IMR-90 (cell line): ENCODE data around the gene GNAO1. TPM values are rescaled to one million over a fixed set of nuclear protein-coding genes. Genes with fewer than 3 reads are reported as not detected.

Experiments
- ATAC-seq: fragments of 200-7000 bp; cut with Tn5 transposase; 2 replicates; pipeline ENCODE4 v1.9.1; 2020; ENCODE audit warnings: low read depth, mild to moderate bottlenecking, moderate library complexity
- BruUV-seq: library from RNA; stranded (reverse); fragments of 400-500 nt; replicated peaks from 2 replicates; lab custom pipeline; 2021; lab: Mats Ljungman, UMichigan
- CTCF ChIA-PET: fragments of 300-600 bp; formaldehyde crosslinking; extraction: SDS; loops from one replicate; lab custom pipeline; 2021; ENCODE audit warnings: antibody characterized with exemption; lab: Yijun Ruan, JAX
- POLR2A ChIA-PET: fragments of 300-600 bp; sonication (Branson Sonifier 250); formaldehyde crosslinking; loops from one replicate; lab custom pipeline; 2022; ENCODE audit warnings: antibody characterized with exemption; ENCODE audit not compliant: unreplicated experiment; lab: Charles Lee
- DNase-seq: peaks from one replicate; pipeline ENCODE4 v3.0.0; 2013
- H2AFZ ChIP-seq: replicated peaks from 2 replicates; pipeline ENCODE3; 2013; ENCODE audit warnings: low read length, mild to moderate bottlenecking; ENCODE audit not compliant: poor library complexity
- H2AK5ac ChIP-seq: 2 replicates; pipeline ENCODE4 v1.6.1; 2013; ENCODE audit warnings: low read depth, low read length, inconsistent platforms
- H2AK9ac ChIP-seq: replicated peaks from 2 replicates; pipeline ENCODE3; 2013; ENCODE audit warnings: mild to moderate bottlenecking, low read depth, low read length, moderate library complexity; ENCODE audit not compliant: poor library complexity
- H2BK120ac ChIP-seq: 2 replicates; pipeline ENCODE4 v1.6.1; 2013; ENCODE audit warnings: low read depth, low read length, inconsistent platforms
- H2BK15ac ChIP-seq: 3 replicates; pipeline ENCODE4 v1.6.1; 2013; ENCODE audit warnings: low read depth, low read length, inconsistent platforms
- H2BK20ac ChIP-seq: 2 replicates; pipeline ENCODE4 v1.6.1; 2013; ENCODE audit warnings: low read depth, mild to moderate bottlenecking, inconsistent platforms, low read length, moderate library complexity
- H2BK5ac ChIP-seq: 2 replicates; pipeline ENCODE4 v1.6.1; 2013; ENCODE audit warnings: mild to moderate bottlenecking, low read depth, low read length, inconsistent platforms; ENCODE audit not compliant: poor library complexity, severe bottlenecking
- H3K14ac ChIP-seq: replicated peaks from 2 replicates; pipeline ENCODE4 v1.6.1; 2013; ENCODE audit warnings: low read depth, low read length, inconsistent platforms
- H3K18ac ChIP-seq: 2 replicates; pipeline ENCODE4 v1.6.1; 2013; ENCODE audit warnings: low read depth, low read length, control low read depth
- H3K23ac ChIP-seq: 2 replicates; pipeline ENCODE4 v1.6.1; 2013; ENCODE audit warnings: low read depth, low read length, inconsistent platforms
- H3K27ac ChIP-seq: 2 replicates; pipeline ENCODE4 v1.5.1; 2013; ENCODE audit warnings: mild to moderate bottlenecking, control low read depth, low read length; ENCODE audit not compliant: insufficient read depth
- H3K27me3 ChIP-seq: 2 replicates; pipeline ENCODE4 v1.6.1; 2013; ENCODE audit warnings: low read length; ENCODE audit not compliant: control insufficient read depth, insufficient read depth
- H3K36me3 ChIP-seq: 2 replicates; pipeline ENCODE4 v1.6.1; 2013; ENCODE audit warnings: low read length, mixed read lengths; ENCODE audit not compliant: control insufficient read depth, insufficient read depth
- H3K4ac ChIP-seq: 2 replicates; pipeline ENCODE4 v1.6.1; 2013; ENCODE audit warnings: low read depth, low read length, inconsistent platforms
- H3K4me1 ChIP-seq: 2 replicates; pipeline ENCODE4 v1.6.1; 2013; ENCODE audit warnings: low read length, mixed read lengths; ENCODE audit not compliant: control insufficient read depth, insufficient read depth
- H3K4me2 ChIP-seq: 2 replicates; pipeline ENCODE4 v1.6.1; 2013; ENCODE audit warnings: low read depth, mild to moderate bottlenecking, control low read depth, low read length, moderate library complexity
- H3K4me3 ChIP-seq: 2 replicates; pipeline ENCODE4 v1.5.1; 2013; ENCODE audit warnings: low read depth, mild to moderate bottlenecking, control low read depth, low read length, moderate library complexity; ENCODE audit not compliant: insufficient read depth
- H3K56ac ChIP-seq: 2 replicates; pipeline ENCODE4 v1.6.1; 2013; ENCODE audit warnings: low read length, inconsistent platforms; ENCODE audit not compliant: insufficient read depth; ENCODE audit errors: extremely low read depth
- H3K79me1 ChIP-seq, 2 experiments: 2 replicates each; pipeline ENCODE4 v1.6.1; 2013; ENCODE audit warnings: low read length in 2 of 2, inconsistent platforms in 1 of 2, low read depth in 1 of 2
- H3K9ac ChIP-seq: 2 replicates; pipeline ENCODE4 v1.6.1; 2013; ENCODE audit warnings: low read depth, low read length, control low read depth
- H3K9me1 ChIP-seq: 2 replicates; pipeline ENCODE4 v1.6.1; 2013; ENCODE audit warnings: low read length, inconsistent platforms; ENCODE audit not compliant: insufficient read depth
- H3K9me3 ChIP-seq: 2 replicates; pipeline ENCODE4 v1.6.1; 2013; ENCODE audit warnings: low read length; ENCODE audit not compliant: control insufficient read depth, insufficient read depth
- H4K20me1 ChIP-seq: 2 replicates; pipeline ENCODE4 v1.6.1; 2013; ENCODE audit warnings: low read length, inconsistent platforms; ENCODE audit not compliant: insufficient read depth
- H4K5ac ChIP-seq: 2 replicates; pipeline ENCODE4 v1.6.1; 2013; ENCODE audit warnings: mild to moderate bottlenecking, low read depth, low read length, control low read depth
- H4K8ac ChIP-seq, 2 experiments: 2 replicates each; pipeline ENCODE4 v1.6.1; 2013; ENCODE audit warnings: low read depth in 2 of 2, low read length in 2 of 2, control low read depth in 1 of 2, inconsistent platforms in 1 of 2
- H4K91ac ChIP-seq: 2 replicates; pipeline ENCODE4 v1.6.1; 2013; ENCODE audit warnings: low read depth, low read length, inconsistent platforms; ENCODE audit not compliant: insufficient read depth
- BHLHE40 ChIP-seq: fragments of 150-350 bp; IDR thresholded peaks from 2 replicates; pipeline ENCODE4 v1.6.1; 2016; ENCODE audit warnings: mild to moderate bottlenecking, low read depth, low read length
- CEBPB ChIP-seq: IDR thresholded peaks from 2 replicates; pipeline ENCODE4 v1.6.1; 2012; ENCODE audit warnings: low read depth, low read length, improper control_type of control experiment
- CHD1 ChIP-seq: IDR thresholded peaks from 2 replicates; pipeline ENCODE4 v1.6.1; 2012; ENCODE audit warnings: low read depth, low read length, improper control_type of control experiment
- MAFK ChIP-seq: IDR thresholded peaks from 2 replicates; pipeline ENCODE4 v1.6.1; 2012; ENCODE audit warnings: low read depth, low read length, improper control_type of control experiment
- MXI1 ChIP-seq: IDR thresholded peaks from 2 replicates; pipeline ENCODE4 v1.6.1; 2012; ENCODE audit warnings: low read depth, mild to moderate bottlenecking, low read length, moderate library complexity, borderline replicate concordance
- NFE2L2 ChIP-seq: fragments of 150-350 bp; IDR thresholded peaks from 2 replicates; pipeline ENCODE4 v1.6.1; 2016; ENCODE audit warnings: low read depth, mild to moderate bottlenecking, low read length
- POLR2A ChIP-seq: IDR thresholded peaks from 2 replicates; pipeline ENCODE4 v1.6.1; 2012; ENCODE audit warnings: mild to moderate bottlenecking, low read depth, low read length
- RFX5 ChIP-seq: IDR thresholded peaks from 2 replicates; pipeline ENCODE4 v1.8.0; 2012; ENCODE audit warnings: low read depth, mild to moderate bottlenecking, low read length, moderate library complexity
- dilution Hi-C: fragments of 300-500 bp; cut with HindIII; formaldehyde crosslinking; loops from one replicate; pipeline ENCODE4 v1.14.3; 2018; ENCODE audit warnings: low sequenced_read_pairs; ENCODE audit not compliant: unreplicated experiment
- in situ Hi-C: fragments of 300-500 bp; cut with MboI; formaldehyde crosslinking; loops from 3 replicates; pipeline ENCODE4 v1.14.3; 2019; ENCODE audit warnings: low sequenced_read_pairs, inconsistent platforms, mixed read lengths
- intact Hi-C: fragments of 100-400 bp; cut with micrococcal nuclease; formaldehyde crosslinking; loops from 2 replicates; pipeline ENCODE4 v1.10.0; 2022
- polyA plus RNA-seq, 3 experiments: library from polyadenylated mRNA; depleted of rRNA; stranded (reverse); fragments of >200 nt; gene quantifications; 2 replicates each; pipeline ENCODE4 v1.2.3, GENCODE V29; 2012; ENCODE audit warnings: low replicate concordance in 1 of 3
- total RNA-seq: library from RNA; depleted of rRNA; stranded (reverse); fragments of >200 nt; gene quantifications from 2 replicates; pipeline ENCODE4 v1.2.3, GENCODE V29; 2012
- TF ChIP-seq, protein P1 (sequence below): conservative IDR thresholded peaks from 2 replicates; pipeline ENCODE4 v1.5.1; 2012; ENCODE audit warnings: mild to moderate bottlenecking, low read depth, low read length, improper control_type of control experiment
- TF ChIP-seq, protein P2 (sequence below): fragments of 150-350 bp; IDR thresholded peaks from 2 replicates; pipeline ENCODE4 v1.6.1; 2017; ENCODE audit warnings: mild to moderate bottlenecking, antibody characterized with exemption, low read length, low read depth

The GNAO1 gene
- total and polyA plus RNA-seq, 2 of the 4 experiments (the other 2 are of a cell fraction), result under 0.01 to 0.07 TPM

DNA sequence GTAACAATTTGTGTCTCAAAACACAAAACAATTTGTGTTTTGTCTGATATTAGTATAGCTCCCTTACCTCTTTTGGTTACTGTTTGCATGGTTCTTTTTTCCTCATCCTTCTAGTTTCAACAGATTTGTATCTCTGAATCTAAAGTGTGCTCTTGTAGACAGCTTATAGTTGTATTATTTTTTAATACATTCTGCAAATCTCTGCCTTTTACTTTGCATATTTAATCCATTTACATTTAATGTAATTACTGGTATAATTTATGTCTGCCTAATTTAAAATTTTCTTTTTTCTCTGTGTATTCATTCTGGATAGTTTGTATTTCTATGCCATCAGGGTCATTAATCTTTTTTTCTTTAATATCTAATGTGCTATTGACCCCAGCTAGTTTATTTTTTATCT, 9.9 kb upstream of the GNAO1 start:
- POLR2A ChIA-PET, result no interaction called here
- intact Hi-C loops, result no loop called here

More for the DNA sequence above, 9.9 kb upstream of the GNAO1 start:
- no peaks in the 10 kb centered on the region for H3K9me1 ChIP-seq
- BruUV-seq, result no TSS peak
- no peaks in the 10 kb centered on the region for H3K36me3 ChIP-seq
- no peaks in the 10 kb centered on the region for H3K79me1 ChIP-seq
- no peak for ATAC-seq
- H3K27ac ChIP-seq, result no peak overlapping the region
- TF ChIP-seq CEBPB, result no peak
- no peak for TF ChIP-seq MAFK
- TF ChIP-seq RFX5, result no peak
- TF ChIP-seq, protein P1, sequence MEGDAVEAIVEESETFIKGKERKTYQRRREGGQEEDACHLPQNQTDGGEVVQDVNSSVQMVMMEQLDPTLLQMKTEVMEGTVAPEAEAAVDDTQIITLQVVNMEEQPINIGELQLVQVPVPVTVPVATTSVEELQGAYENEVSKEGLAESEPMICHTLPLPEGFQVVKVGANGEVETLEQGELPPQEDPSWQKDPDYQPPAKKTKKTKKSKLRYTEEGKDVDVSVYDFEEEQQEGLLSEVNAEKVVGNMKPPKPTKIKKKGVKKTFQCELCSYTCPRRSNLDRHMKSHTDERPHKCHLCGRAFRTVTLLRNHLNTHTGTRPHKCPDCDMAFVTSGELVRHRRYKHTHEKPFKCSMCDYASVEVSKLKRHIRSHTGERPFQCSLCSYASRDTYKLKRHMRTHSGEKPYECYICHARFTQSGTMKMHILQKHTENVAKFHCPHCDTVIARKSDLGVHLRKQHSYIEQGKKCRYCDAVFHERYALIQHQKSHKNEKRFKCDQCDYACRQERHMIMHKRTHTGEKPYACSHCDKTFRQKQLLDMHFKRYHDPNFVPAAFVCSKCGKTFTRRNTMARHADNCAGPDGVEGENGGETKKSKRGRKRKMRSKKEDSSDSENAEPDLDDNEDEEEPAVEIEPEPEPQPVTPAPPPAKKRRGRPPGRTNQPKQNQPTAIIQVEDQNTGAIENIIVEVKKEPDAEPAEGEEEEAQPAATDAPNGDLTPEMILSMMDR, result no peak
- no peak for TF ChIP-seq CHD1
- TF ChIP-seq POLR2A, result no peak
- TF ChIP-seq, protein P2, sequence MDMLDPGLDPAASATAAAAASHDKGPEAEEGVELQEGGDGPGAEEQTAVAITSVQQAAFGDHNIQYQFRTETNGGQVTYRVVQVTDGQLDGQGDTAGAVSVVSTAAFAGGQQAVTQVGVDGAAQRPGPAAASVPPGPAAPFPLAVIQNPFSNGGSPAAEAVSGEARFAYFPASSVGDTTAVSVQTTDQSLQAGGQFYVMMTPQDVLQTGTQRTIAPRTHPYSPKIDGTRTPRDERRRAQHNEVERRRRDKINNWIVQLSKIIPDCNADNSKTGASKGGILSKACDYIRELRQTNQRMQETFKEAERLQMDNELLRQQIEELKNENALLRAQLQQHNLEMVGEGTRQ, result no peak
- TF ChIP-seq MXI1, result no peak
- TF ChIP-seq NFE2L2, result no peak
- no peak for TF ChIP-seq BHLHE40
- H2AFZ ChIP-seq, result no peak overlapping the region
- H3K14ac ChIP-seq, result no peak overlapping the region
- H3K4me2 ChIP-seq, result no peak overlapping the region
- CTCF ChIA-PET, result no interaction called here
- no peak overlapping the region for H2BK120ac ChIP-seq
- no peak overlapping the region for H4K5ac ChIP-seq
- no peak overlapping the region for H3K56ac ChIP-seq
- no peak overlapping the region for H3K4me3 ChIP-seq
- no peak for DNase-seq
- no peak overlapping the region for H4K8ac ChIP-seq
- no peak overlapping the region for H2BK15ac ChIP-seq
- no peaks in the 10 kb centered on the region for H3K4me1 ChIP-seq
- H3K18ac ChIP-seq, result no peak overlapping the region
- no peaks in the 10 kb centered on the region for H3K9me3 ChIP-seq
- no peak overlapping the region for H2BK20ac ChIP-seq
- no peaks in the 10 kb centered on the region for H3K27me3 ChIP-seq
- H2AK5ac ChIP-seq, result no peak overlapping the region
- no peak overlapping the region for H2AK9ac ChIP-seq
- no peak overlapping the region for H2BK5ac ChIP-seq
- no peak overlapping the region for H3K9ac ChIP-seq
- no peak overlapping the region for H3K4ac ChIP-seq
- in situ Hi-C loops, result no loop called here
- no peaks in the 10 kb centered on the region for H4K20me1 ChIP-seq
- no peak overlapping the region for H4K91ac ChIP-seq
- dilution Hi-C loops, result no loop called here
- H3K23ac ChIP-seq, result no peak overlapping the region
